Motor neuron (in vitro differentiated cells): ENCODE results near the gene PDCD11. TPM values are rescaled to one million over a fixed set of nuclear protein-coding genes. Genes with fewer than 3 reads are reported as not detected.
"Not testable (repeated sequence)": the region's sequence is repeated elsewhere in the genome, so short reads cannot be mapped to it uniquely, and the experiment has no call there.

ENCODE experiments used
- ATAC-seq, 8 experiments: fragments of 200-7000 bp; cut with Tn5 transposase; replicated peaks in 6 of 8; 2 replicates each; pipeline ENCODE4 v1.8.0; 2021; ENCODE audit warnings: mild to moderate bottlenecking in 8 of 8, moderate library complexity in 8 of 8
- H3K27ac ChIP-seq, 2 donors: fragments of 250-450 bp; sonication (Bioruptor Pico); 2 replicates each; pipeline ENCODE4 v1.9.0; 2021; ENCODE audit warnings: antibody characterized with exemption in 2 of 2, mild to moderate bottlenecking in 2 of 2, moderate library complexity in 1 of 2
- H3K4me1 ChIP-seq, 2 donors: fragments of 250-450 bp; sonication (Bioruptor Pico); replicated peaks in 1 of 2; 2 replicates each; pipeline ENCODE4 v1.6.1; 2021; ENCODE audit warnings: antibody characterized with exemption in 2 of 2, mild to moderate bottlenecking in 2 of 2, moderate library complexity in 1 of 2
- H3K4me3 ChIP-seq, 5 donors: fragments of 250-450 bp; sonication (Bioruptor Pico); 2 replicates each; pipeline ENCODE4 v1.9.0; 2021; ENCODE audit warnings: antibody characterized with exemption in 5 of 5, mild to moderate bottlenecking in 5 of 5, moderate library complexity in 4 of 5
- WGBS, 10 experiments: fragments of 450-650 bp; shearing (Covaris generic); methylation state at CpG; one replicate each; pipeline ENCODE4 v1.0.0; 2022; 5-methylcytosine and 5-hydroxymethylcytosine counted together
- in situ Hi-C, 9 experiments: fragments of 400-800 bp; cut with MboI; loops; one replicate each; pipeline ENCODE4 v1.15.0; 2021; ENCODE audit warnings: low sequenced_read_pairs in 9 of 9, low pct_unique_long_range_greater_than_20kb in 2 of 9; ENCODE audit not compliant: unreplicated experiment in 9 of 9
- total RNA-seq, 8 experiments: library from RNA; unstranded; fragments of 300-600 nt; gene quantifications; 2 replicates each; pipeline versions ENCODE4 v1.2.3 to v1.2.4, GENCODE V29; 2022

The PDCD11 gene
- total RNA-seq, 8 experiments from 2014 or later, result 20.6 to 60.1 (median 39.2) TPM

GRCh38 chr10:103473261-103473671, 76.8 kb downstream of the PDCD11 start:
- 67 to 98% (median 90%) methylated on average over 3 to 18 of the region's 32 CpGs; no CpG with 5 or more reads in 7 of the 10 experiments for WGBS, 10 experiments

GRCh38 chr10:103474077-103474476, 77.7 kb downstream of the PDCD11 start:
- H3K27ac ChIP-seq, result no peak overlapping the region
- H3K4me3 ChIP-seq, result no peak overlapping the region
- peaks cover 0 to 10% of the 10 kb centered on the region in 2 donors for H3K4me1 ChIP-seq
- 71 to 91% (median 81%) methylated on average over 3 of the region's 3 CpGs; no CpG with 5 or more reads in 1 of the 10 experiments for WGBS, 10 experiments
- in situ Hi-C loops, result no loop called here
- ATAC-seq, result no peak

More at GRCh38 chr10:103473261-103473671, 76.8 kb downstream of the PDCD11 start:
- ATAC-seq, result no peak
- Histone ChIP-seq H3K4me1 (peaks cover 0 to 10% of the 10 kb centered on the region in 2 donors), H3K4me3 (no peak overlapping the region), H3K27ac (no peak overlapping the region)
- in situ Hi-C loops, result no loop called here

GRCh38 chr10:103475437-103475836, 79.0 kb downstream of the PDCD11 start:
- in situ Hi-C loops, result no loop called here
- Histone ChIP-seq H3K4me3 (no peak overlapping the region), H3K27ac (no peak overlapping the region), H3K4me1 (peaks cover 0 to 10% of the 10 kb centered on the region in 2 donors)
- ATAC-seq, result no peak
- WGBS, 10 experiments, result 33 to 76% (median 62%) methylated on average over 1 to 3 of the region's 4 CpGs; no CpG with 5 or more reads in 5 of the 10 experiments

- ATAC-seq, result peak; percentile 24 to 96 (median 86)
- no peak overlapping the region for H3K4me3 ChIP-seq
- WGBS, 10 experiments, result 40 to 100% (median 77%) methylated on average over 1 to 5 of the region's 11 CpGs; no CpG with 5 or more reads in 2 of the 10 experiments
- H3K4me1 ChIP-seq, result peaks cover 0 to 10% of the 10 kb centered on the region in 2 donors
- in situ Hi-C loops, result no loop called here
- H3K27ac ChIP-seq, result no peak overlapping the region
These were observed 79.8 kb downstream of the PDCD11 start for GRCh38 chr10:103476046-103476768.

GRCh38 chr10:103478671-103479070, 82.2 kb downstream of the PDCD11 start:
- in situ Hi-C loops, result no loop called here

GRCh38 chr10:103479135-103479534, 82.7 kb downstream of the PDCD11 start, which contains the start of gene CALHM3:
Gene CALHM3 (minus strand): TSS chr10:103479240. CDS start chr10:103479032, 208 bp downstream.
- WGBS, 10 experiments, result 0 to 87% (median 42%) methylated on average over 1 to 3 of the region's 7 CpGs; no CpG with 5 or more reads in 6 of the 10 experiments

More at GRCh38 chr10:103478671-103479070, 82.2 kb downstream of the PDCD11 start:
- H3K4me1 ChIP-seq, result peaks cover 0 to 10% of the 10 kb centered on the region in 2 donors
- H3K4me3 ChIP-seq, result no peak overlapping the region
- WGBS, 10 experiments, result 20 to 100% (median 71%) methylated on average over 1 to 5 of the region's 22 CpGs; no CpG with 5 or more reads in 6 of the 10 experiments
- ATAC-seq, result peak in 5 of 8 experiments; percentile 8 to 44 (median 40)
- H3K27ac ChIP-seq, result no peak overlapping the region

GRCh38 chr10:103480521-103480920, 84.1 kb downstream of the PDCD11 start:
- ATAC-seq, result no peak
- Histone ChIP-seq H3K27ac (no peak overlapping the region), H3K4me1 (peaks cover 0 to 10% of the 10 kb centered on the region in 2 donors), H3K4me3 (no peak overlapping the region)
- WGBS, 10 experiments, result 80% methylated on average over 1 to 2 of the region's 5 CpGs; no CpG with 5 or more reads in 8 of the 10 experiments
- in situ Hi-C loops, result no loop called here

More at GRCh38 chr10:103479135-103479534, 82.7 kb downstream of the PDCD11 start, which contains the start of gene CALHM3:
- H3K27ac ChIP-seq, result no peak within 1 kb of the TSS
- no peak within 1 kb of the TSS for H3K4me3 ChIP-seq
- peaks cover 0 to 10% of the 10 kb centered on the region in 2 donors for H3K4me1 ChIP-seq
- in situ Hi-C loops, result no loop called here
- peak; percentile 19 to 89 (median 39) for ATAC-seq

- Histone ChIP-seq H3K4me3 (no peak overlapping the region), H3K4me1 (peaks cover 0 to under 1% of the 10 kb centered on the region in 2 donors), H3K27ac (no peak overlapping the region)
- in situ Hi-C loops, result no loop called here
- 0 to 80% (median 21%) methylated on average over 1 to 9 of the region's 12 CpGs; no CpG with 5 or more reads in 2 of the 10 experiments for WGBS, 10 experiments
- ATAC-seq, result peak; percentile 22 to 73 (median 56)
These were observed 85.6 kb downstream of the PDCD11 start for GRCh38 chr10:103481974-103482531.

GRCh38 chr10:103486635-103487409, 90.4 kb downstream of the PDCD11 start:
- H3K27ac ChIP-seq, H3K4me3 ChIP-seq, ATAC-seq, in situ Hi-C loops: not testable (repeated sequence)
- peaks cover 18% of the 10 kb centered on the region in 2 donors for H3K4me1 ChIP-seq
- WGBS, 10 experiments, result 38 to 100% (median 89%) methylated on average over 1 to 8 of the region's 8 CpGs

GRCh38 chr10:103487410-103487708, 90.9 kb downstream of the PDCD11 start:
- Histone ChIP-seq H3K4me3 (no peak overlapping the region), H3K27ac (no peak overlapping the region), H3K4me1 (peaks cover 23% of the 10 kb centered on the region in 2 donors)
- no peak for ATAC-seq
- WGBS, 10 experiments, result 48 to 100% (median 92%) methylated on average over 1 to 2 of the region's 2 CpGs; no CpG with 5 or more reads in 3 of the 10 experiments
- in situ Hi-C loops, result no loop called here

- 67% methylated on average over 1 of the region's 1 CpG; no CpG with 5 or more reads in 9 of the 10 experiments for WGBS, 10 experiments
- in situ Hi-C loops, result no loop called here
- ATAC-seq, result no peak
- Histone ChIP-seq H3K4me1 (peaks cover 35 to 36% of the 10 kb centered on the region in 2 donors), H3K27ac (peak overlapping the region; percentile 24 to 25), H3K4me3 (no peak overlapping the region)
These were observed 94.5 kb downstream of the PDCD11 start for GRCh38 chr10:103490986-103491314.

GRCh38 chr10:103491729-103492364, 95.4 kb downstream of the PDCD11 start:
- in situ Hi-C loops, result no loop called here
- peak; percentile 72 to 93 (median 78) for ATAC-seq
- H3K4me1 ChIP-seq, result peaks cover 35 to 36% of the 10 kb centered on the region in 2 donors
- H3K27ac ChIP-seq, result peak overlapping the region; percentile 51 to 52
- WGBS, 10 experiments, result 23 to 100% (median 68%) methylated on average over 1 to 6 of the region's 7 CpGs; no CpG with 5 or more reads in 4 of the 10 experiments
- H3K4me3 ChIP-seq, result no peak overlapping the region
